Measurements from ENCODE around the gene SYT4. TPM values are rescaled to one million over a fixed set of nuclear protein-coding genes. Genes with fewer than 3 reads are reported as not detected.
A peak's percentile ranks its signal among the peaks of the same experiment; 100 is the strongest.
"Not testable (repeated sequence)": the region's sequence is repeated elsewhere in the genome, so short reads cannot be mapped to it uniquely, and the experiment has no call there.

Gene SYT4
- total RNA-seq, 1 donor from 2014 or later, result not detected

GRCh38 chr18:43303376-43303775 is 26.1 kb upstream of the SYT4 start:
- Histone ChIP-seq H3K36me3 (no peaks in the 10 kb centered on the region), H3K27me3 (ENCODE audit: low read depth) (no peaks in the 10 kb centered on the region), H3K4me1 (no peaks in the 10 kb centered on the region), H3K27ac (no peak overlapping the region), H3K9me3 (no peaks in the 10 kb centered on the region), H3K4me3 (no peak overlapping the region)
- DNase-seq (no peak), ATAC-seq (no peak)
- no peak for TF ChIP-seq CTCF (IDR thresholded peaks at IDR 0.05)
- intact Hi-C loops (cut with DNase I), result no loop called here

GRCh38 chr18:43286187-43286586 is 8.9 kb upstream of the SYT4 start:
- DNase-seq; intact Hi-C loops (cut with DNase I); H3K36me3 ChIP-seq; H3K27me3 ChIP-seq (ENCODE audit: low read depth); H3K4me3 ChIP-seq; H3K4me1 ChIP-seq; H3K27ac ChIP-seq; H3K9me3 ChIP-seq; ATAC-seq: not testable (repeated sequence)

GRCh38 chr18:43283299-43283698 is 6.0 kb upstream of the SYT4 start:
- no peak overlapping the region for H3K4me3 ChIP-seq
- H3K9me3 ChIP-seq, result no peaks in the 10 kb centered on the region
- TF ChIP-seq CTCF (IDR thresholded peaks at IDR 0.05), result no peak
- intact Hi-C loops (cut with DNase I), result no loop called here
- no peak for ATAC-seq
- H3K27me3 ChIP-seq (ENCODE audit: low read depth), result no peaks in the 10 kb centered on the region
- no peaks in the 10 kb centered on the region for H3K36me3 ChIP-seq
- DNase-seq, result no peak
- no peak overlapping the region for H3K27ac ChIP-seq
- no peaks in the 10 kb centered on the region for H3K4me1 ChIP-seq

- Histone ChIP-seq H3K4me3 (no peak overlapping the region), H3K9me3 (no peaks in the 10 kb centered on the region), H3K36me3 (no peaks in the 10 kb centered on the region), H3K27me3 (ENCODE audit: low read depth) (peaks cover 8% of the 10 kb centered on the region), H3K27ac (no peak overlapping the region), H3K4me1 (no peaks in the 10 kb centered on the region)
- no peak for TF ChIP-seq CTCF (IDR thresholded peaks at IDR 0.05)
- no peak for DNase-seq
- intact Hi-C loops (cut with DNase I), result no loop called here
- ATAC-seq, result peak in 1 of 2 donors; percentile 31
Measured at GRCh38 chr18:43279015-43279744, 1.9 kb upstream of the SYT4 start.

- H3K9me3 ChIP-seq, result no peaks in the 10 kb centered on the region
- TF ChIP-seq CTCF (IDR thresholded peaks at IDR 0.05), result no peak
- intact Hi-C loops (cut with DNase I), result no loop called here
- H3K4me1 ChIP-seq, result no peaks in the 10 kb centered on the region
- no peak overlapping the region for H3K4me3 ChIP-seq
- ATAC-seq, result no peak
- no peaks in the 10 kb centered on the region for H3K36me3 ChIP-seq
- no peak for DNase-seq
- peaks cover 8% of the 10 kb centered on the region for H3K27me3 ChIP-seq (ENCODE audit: low read depth)
- H3K27ac ChIP-seq, result no peak overlapping the region
Measured at GRCh38 chr18:43278355-43278754, 1.1 kb upstream of the SYT4 start.

GRCh38 chr18:43276491-43276890 is 799 bp downstream of the SYT4 start:
- Histone ChIP-seq H3K36me3 (no peaks in the 10 kb centered on the region), H3K4me1 (no peaks in the 10 kb centered on the region), H3K4me3 (no peak overlapping the region), H3K27me3 (ENCODE audit: low read depth) (peaks cover 8% of the 10 kb centered on the region), H3K27ac (no peak overlapping the region), H3K9me3 (no peaks in the 10 kb centered on the region)
- intact Hi-C loops (cut with DNase I), result no loop called here
- ATAC-seq (no peak), DNase-seq (no peak)
- TF ChIP-seq CTCF (IDR thresholded peaks at IDR 0.05), result no peak

All from lower lobe of right lung (tissue), 2 donors.